Effector memory CD4-positive, alpha-beta T cell (primary cell): ENCODE data around the gene PICK1.
A peak's percentile ranks its signal among the peaks of the same experiment; 100 is the strongest.
"Not testable (repeated sequence)": the region's sequence is repeated elsewhere in the genome, so short reads cannot be mapped to it uniquely, and the experiment has no call there.

ENCODE experiments used
- DNase-seq, 3 donors: peaks; one replicate each; pipeline ENCODE4 v3.0.0-alpha.2; 2020
- H3K27ac ChIP-seq: 2 replicates; pipeline ENCODE4 v1.7.0; 2013; ENCODE audit warnings: mild to moderate bottlenecking, low read length, moderate library complexity; ENCODE audit not compliant: insufficient read depth, poor library complexity, severe bottlenecking
- H3K27me3 ChIP-seq: replicated peaks from 2 replicates; pipeline ENCODE4 v1.7.0; 2013; ENCODE audit warnings: mild to moderate bottlenecking, low read length; ENCODE audit not compliant: insufficient read depth, control insufficient read depth, poor library complexity, severe bottlenecking
- H3K36me3 ChIP-seq: 2 replicates; pipeline ENCODE4 v1.7.0; 2013; ENCODE audit warnings: mild to moderate bottlenecking, low read length, moderate library complexity; ENCODE audit not compliant: control insufficient read depth, insufficient read depth
- H3K4me1 ChIP-seq: 2 replicates; pipeline ENCODE4 v1.7.0; 2013; ENCODE audit warnings: low read length, mild to moderate bottlenecking; ENCODE audit not compliant: control insufficient read depth, insufficient read depth, poor library complexity, severe bottlenecking
- H3K4me3 ChIP-seq: 2 replicates; pipeline ENCODE4 v1.7.0; 2013; ENCODE audit warnings: low read length, low read depth, mild to moderate bottlenecking; ENCODE audit not compliant: insufficient read depth, poor library complexity, severe bottlenecking
- H3K9me3 ChIP-seq: 2 replicates; pipeline ENCODE4 v1.7.0; 2013; ENCODE audit warnings: mild to moderate bottlenecking, low read length, moderate library complexity; ENCODE audit not compliant: control insufficient read depth

PICK1 gene

GRCh38 chr22:38110008-38110862 lies 53.0 kb downstream of the PICK1 start, which contains the start of gene BAIAP2L2:
TSS of gene BAIAP2L2 (minus strand) at chr22:38110684. CDS start at chr22:38110525, 159 bp downstream.
- peaks cover 4% of the 10 kb centered on the region for H3K4me1 ChIP-seq
- no peak within 1 kb of the TSS for H3K27ac ChIP-seq
- no peaks in the 10 kb centered on the region for H3K9me3 ChIP-seq
- H3K27me3 ChIP-seq, result no peaks in the 10 kb centered on the region
- H3K36me3 ChIP-seq, result peaks cover 7% of the 10 kb centered on the region
- no peak for DNase-seq
- no peak within 1 kb of the TSS for H3K4me3 ChIP-seq

GRCh38 chr22:38110863-38111852 lies 54.0 kb downstream of the PICK1 start:
- H3K27ac ChIP-seq, result no peak overlapping the region
- no peaks in the 10 kb centered on the region for H3K9me3 ChIP-seq
- H3K27me3 ChIP-seq, result no peaks in the 10 kb centered on the region
- peaks cover 4% of the 10 kb centered on the region for H3K4me1 ChIP-seq
- peaks cover 7% of the 10 kb centered on the region for H3K36me3 ChIP-seq
- DNase-seq, result no peak
- H3K4me3 ChIP-seq, result no peak overlapping the region

- Histone ChIP-seq H3K36me3 (peaks cover 7% of the 10 kb centered on the region), H3K27ac (no peak overlapping the region), H3K4me1 (peaks cover 4% of the 10 kb centered on the region), H3K9me3 (no peaks in the 10 kb centered on the region), H3K4me3 (no peak overlapping the region), H3K27me3 (no peaks in the 10 kb centered on the region)
- DNase-seq, result no peak
Measured at GRCh38 chr22:38111925-38112355, 54.7 kb downstream of the PICK1 start.

GRCh38 chr22:38112381-38112780 lies 55.2 kb downstream of the PICK1 start:
- Histone ChIP-seq H3K9me3 (no peaks in the 10 kb centered on the region), H3K4me3 (no peak overlapping the region), H3K36me3 (peaks cover 7% of the 10 kb centered on the region), H3K4me1 (peaks cover 4% of the 10 kb centered on the region), H3K27ac (no peak overlapping the region), H3K27me3 (no peaks in the 10 kb centered on the region)
- DNase-seq, result no peak

GRCh38 chr22:38114484-38115398 lies 57.5 kb downstream of the PICK1 start:
- no peaks in the 10 kb centered on the region for H3K9me3 ChIP-seq
- H3K27ac ChIP-seq, result no peak overlapping the region
- H3K4me3 ChIP-seq, result no peak overlapping the region
- peaks cover 4% of the 10 kb centered on the region for H3K4me1 ChIP-seq
- H3K27me3 ChIP-seq, result no peaks in the 10 kb centered on the region
- peak; percentile 44 to 58 (median 44) for DNase-seq
- H3K36me3 ChIP-seq, result peaks cover 7% of the 10 kb centered on the region

- H3K27ac ChIP-seq, result no peak overlapping the region
- no peak overlapping the region for H3K4me3 ChIP-seq
- no peaks in the 10 kb centered on the region for H3K9me3 ChIP-seq
- peaks cover 4% of the 10 kb centered on the region for H3K4me1 ChIP-seq
- no peak for DNase-seq
- peaks cover 7% of the 10 kb centered on the region for H3K36me3 ChIP-seq
- no peaks in the 10 kb centered on the region for H3K27me3 ChIP-seq
Measured at GRCh38 chr22:38115423-38116205, 58.4 kb downstream of the PICK1 start.

GRCh38 chr22:38117556-38117955 lies 60.4 kb downstream of the PICK1 start:
- not testable (repeated sequence) for H3K36me3 ChIP-seq, H3K27me3 ChIP-seq, H3K4me1 ChIP-seq, H3K27ac ChIP-seq, DNase-seq, H3K4me3 ChIP-seq, H3K9me3 ChIP-seq

- Histone ChIP-seq H3K36me3 (peaks cover 6% of the 10 kb centered on the region), H3K27me3 (no peaks in the 10 kb centered on the region), H3K4me3 (no peak overlapping the region), H3K9me3 (no peaks in the 10 kb centered on the region), H3K27ac (no peak overlapping the region), H3K4me1 (peaks cover 4% of the 10 kb centered on the region)
- no peak for DNase-seq
Measured at GRCh38 chr22:38118182-38118581, 61.0 kb downstream of the PICK1 start.

- H3K4me1 ChIP-seq, H3K4me3 ChIP-seq, DNase-seq, H3K9me3 ChIP-seq, H3K27ac ChIP-seq, H3K27me3 ChIP-seq, H3K36me3 ChIP-seq: not testable (repeated sequence)
Measured at GRCh38 chr22:38118747-38119146, 61.5 kb downstream of the PICK1 start.
